ENCODE measurements around the gene GPR68. TPM values are rescaled to one million over a fixed set of nuclear protein-coding genes. Genes with fewer than 3 reads are reported as not detected.
"Not testable (repeated sequence)": the region's sequence is repeated elsewhere in the genome, so short reads cannot be mapped to it uniquely, and the experiment has no call there.

Gene GPR68
- total RNA-seq, 1 experiment from 2014 or later, result not detected

- DNase-seq (ENCODE audit: low read depth in 1 of 2, low spot score in 2 of 2), result no peak
- Histone ChIP-seq H3K4me3 (no peak overlapping the region), H3K27me3 (replicated peaks) (no peaks in the 10 kb centered on the region), H3K4me1 (replicated peaks) (peaks cover 21% of the 10 kb centered on the region), H3K9me3 (replicated peaks) (no peaks in the 10 kb centered on the region), H3K36me3 (no peaks in the 10 kb centered on the region), H3K27ac (no peak overlapping the region)
Measured at GRCh38 chr14:91267965-91268437, 23.5 kb upstream of the GPR68 start.

- not testable (repeated sequence) for H3K36me3 ChIP-seq
Measured at GRCh38 chr14:91266276-91266675, 21.8 kb upstream of the GPR68 start.

GRCh38 chr14:91265404-91265803 lies 20.9 kb upstream of the GPR68 start:
- DNase-seq (ENCODE audit: low read depth in 1 of 2, low spot score in 2 of 2), result no peak
- H3K4me3 ChIP-seq, result no peak overlapping the region
- H3K27ac ChIP-seq, result no peak overlapping the region
- H3K4me1 ChIP-seq (replicated peaks), result peaks cover 20% of the 10 kb centered on the region
- H3K27me3 ChIP-seq (replicated peaks), result no peaks in the 10 kb centered on the region
- H3K36me3 ChIP-seq, result no peaks in the 10 kb centered on the region
- no peaks in the 10 kb centered on the region for H3K9me3 ChIP-seq (replicated peaks)

More at GRCh38 chr14:91266276-91266675, 21.8 kb upstream of the GPR68 start:
- H3K4me1 ChIP-seq (replicated peaks), result peaks cover 21% of the 10 kb centered on the region
- H3K27ac ChIP-seq; H3K27me3 ChIP-seq (replicated peaks); H3K4me3 ChIP-seq; DNase-seq (ENCODE audit: low read depth in 1 of 2, low spot score in 2 of 2); H3K9me3 ChIP-seq (replicated peaks): not testable (repeated sequence)

- Histone ChIP-seq H3K4me1 (replicated peaks) (peaks cover 11% of the 10 kb centered on the region), H3K36me3 (no peaks in the 10 kb centered on the region), H3K9me3 (replicated peaks) (no peaks in the 10 kb centered on the region), H3K4me3 (no peak overlapping the region), H3K27ac (no peak overlapping the region), H3K27me3 (replicated peaks) (no peaks in the 10 kb centered on the region)
- DNase-seq (ENCODE audit: low read depth in 1 of 2, low spot score in 2 of 2), result no peak
Measured at GRCh38 chr14:91264151-91265150, 19.9 kb upstream of the GPR68 start.

GRCh38 chr14:91263329-91263728 lies 18.8 kb upstream of the GPR68 start:
- Histone ChIP-seq H3K4me3 (no peak overlapping the region), H3K4me1 (replicated peaks) (no peaks in the 10 kb centered on the region; the same call in 1 of the 2 replicates), H3K27me3 (replicated peaks) (no peaks in the 10 kb centered on the region), H3K9me3 (replicated peaks) (no peaks in the 10 kb centered on the region), H3K27ac (no peak overlapping the region), H3K36me3 (no peaks in the 10 kb centered on the region)
- DNase-seq (ENCODE audit: low read depth in 1 of 2, low spot score in 2 of 2), result no peak

- no peaks in the 10 kb centered on the region for H3K36me3 ChIP-seq
Measured at GRCh38 chr14:91261986-91262549, 17.6 kb upstream of the GPR68 start.

GRCh38 chr14:91261115-91261514 lies 16.6 kb upstream of the GPR68 start:
- Histone ChIP-seq H3K9me3 (replicated peaks) (no peaks in the 10 kb centered on the region), H3K4me3 (no peak overlapping the region), H3K27me3 (replicated peaks) (no peaks in the 10 kb centered on the region), H3K27ac (no peak overlapping the region), H3K4me1 (replicated peaks) (no peaks in the 10 kb centered on the region), H3K36me3 (no peaks in the 10 kb centered on the region)
- no peak for DNase-seq (ENCODE audit: low read depth in 1 of 2, low spot score in 2 of 2)

More at GRCh38 chr14:91261986-91262549, 17.6 kb upstream of the GPR68 start:
- no peak overlapping the region for H3K27ac ChIP-seq
- H3K9me3 ChIP-seq (replicated peaks), result no peaks in the 10 kb centered on the region
- no peaks in the 10 kb centered on the region for H3K27me3 ChIP-seq (replicated peaks)
- no peak overlapping the region for H3K4me3 ChIP-seq
- H3K4me1 ChIP-seq (replicated peaks), result no peaks in the 10 kb centered on the region
- DNase-seq (ENCODE audit: low read depth in 1 of 2, low spot score in 2 of 2), result no peak

GRCh38 chr14:91258876-91259275 lies 14.4 kb upstream of the GPR68 start:
- H3K36me3 ChIP-seq, result no peaks in the 10 kb centered on the region
- H3K27ac ChIP-seq, result no peak overlapping the region
- H3K27me3 ChIP-seq (replicated peaks), result no peaks in the 10 kb centered on the region
- no peaks in the 10 kb centered on the region for H3K9me3 ChIP-seq (replicated peaks)
- H3K4me3 ChIP-seq, result no peak overlapping the region
- no peak for DNase-seq (ENCODE audit: low read depth in 1 of 2, low spot score in 2 of 2)
- H3K4me1 ChIP-seq (replicated peaks), result no peaks in the 10 kb centered on the region

- Histone ChIP-seq H3K4me1 (replicated peaks) (peaks cover under 1% of the 10 kb centered on the region), H3K36me3 (no peaks in the 10 kb centered on the region), H3K9me3 (replicated peaks) (no peaks in the 10 kb centered on the region), H3K27ac (no peak overlapping the region), H3K4me3 (no peak overlapping the region), H3K27me3 (replicated peaks) (peaks cover under 1% of the 10 kb centered on the region)
- DNase-seq (ENCODE audit: low read depth in 1 of 2, low spot score in 2 of 2), result no peak
Measured at GRCh38 chr14:91258011-91258618, 13.6 kb upstream of the GPR68 start.

- no peaks in the 10 kb centered on the region for H3K9me3 ChIP-seq (replicated peaks)
- no peak overlapping the region for H3K4me3 ChIP-seq
- no peak for DNase-seq (ENCODE audit: low read depth in 1 of 2, low spot score in 2 of 2)
- no peaks in the 10 kb centered on the region for H3K36me3 ChIP-seq
- peaks cover 5% of the 10 kb centered on the region for H3K4me1 ChIP-seq (replicated peaks)
- no peak overlapping the region for H3K27ac ChIP-seq
- peaks cover 4% of the 10 kb centered on the region for H3K27me3 ChIP-seq (replicated peaks)
Measured at GRCh38 chr14:91257328-91258010, 13.0 kb upstream of the GPR68 start.

GRCh38 chr14:91256661-91257060 lies 12.2 kb upstream of the GPR68 start:
- H3K27me3 ChIP-seq (replicated peaks), result peaks cover 4% of the 10 kb centered on the region
- no peaks in the 10 kb centered on the region for H3K36me3 ChIP-seq
- H3K4me3 ChIP-seq, result no peak overlapping the region
- DNase-seq (ENCODE audit: low read depth in 1 of 2, low spot score in 2 of 2), result no peak
- no peak overlapping the region for H3K27ac ChIP-seq
- H3K4me1 ChIP-seq (replicated peaks), result peaks cover 5% of the 10 kb centered on the region
- no peaks in the 10 kb centered on the region for H3K9me3 ChIP-seq (replicated peaks)

- Histone ChIP-seq H3K9me3 (replicated peaks) (no peaks in the 10 kb centered on the region), H3K4me1 (replicated peaks) (peaks cover 5% of the 10 kb centered on the region), H3K4me3 (no peak overlapping the region), H3K36me3 (no peaks in the 10 kb centered on the region), H3K27ac (no peak overlapping the region), H3K27me3 (replicated peaks) (peaks cover 4% of the 10 kb centered on the region)
- no peak for DNase-seq (ENCODE audit: low read depth in 1 of 2, low spot score in 2 of 2)
Measured at GRCh38 chr14:91255026-91255695, 10.7 kb upstream of the GPR68 start.

GRCh38 chr14:91254461-91254860 lies 10.0 kb upstream of the GPR68 start:
- peaks cover 4% of the 10 kb centered on the region for H3K27me3 ChIP-seq (replicated peaks)
- peaks cover 5% of the 10 kb centered on the region for H3K4me1 ChIP-seq (replicated peaks)
- no peak overlapping the region for H3K27ac ChIP-seq
- H3K36me3 ChIP-seq, result no peaks in the 10 kb centered on the region
- H3K9me3 ChIP-seq (replicated peaks), result no peaks in the 10 kb centered on the region
- no peak for DNase-seq (ENCODE audit: low read depth in 1 of 2, low spot score in 2 of 2)
- H3K4me3 ChIP-seq, result no peak overlapping the region

Data from SJSA1 (cell line).